Brain microvascular endothelial cell (primary cell): ENCODE results near the gene RBBP8NL.

Experiments
- DNase-seq: peaks from one replicate; pipeline ENCODE4 v3.0.0-alpha.2; 2020
- H3K27ac ChIP-seq: fragments of 250-450 bp; sonication (Bioruptor Pico); 2 replicates; pipeline ENCODE4 v1.5.1; 2020; ENCODE audit warnings: mild to moderate bottlenecking, moderate library complexity
- H3K27me3 ChIP-seq: fragments of 250-450 bp; sonication (Bioruptor Pico); replicated peaks from 2 replicates; pipeline ENCODE4 v1.5.1; 2020; ENCODE audit warnings: mild to moderate bottlenecking
- H3K36me3 ChIP-seq: fragments of 250-450 bp; sonication (Bioruptor Pico); replicated peaks from 2 replicates; pipeline ENCODE4 v1.5.1; 2020; ENCODE audit warnings: mild to moderate bottlenecking
- H3K4me3 ChIP-seq: 2 replicates; pipeline ENCODE4 v1.5.1; 2011; ENCODE audit warnings: low read depth, mild to moderate bottlenecking, control low read depth, low read length, moderate library complexity
- CTCF ChIP-seq: IDR thresholded peaks from 2 replicates; pipeline ENCODE4 v1.5.1; 2011; ENCODE audit warnings: low read depth, mild to moderate bottlenecking, moderate library complexity, low read length, control low read depth, inconsistent platforms; ENCODE audit errors: missing control alignments
- in situ Hi-C: cut with HindIII; loops from 2 replicates; pipeline ENCODE4 v1.10.0; 2017; ENCODE audit warnings: low sequenced_read_pairs, low pct_ligation_motif_present

The RBBP8NL gene

DNA sequence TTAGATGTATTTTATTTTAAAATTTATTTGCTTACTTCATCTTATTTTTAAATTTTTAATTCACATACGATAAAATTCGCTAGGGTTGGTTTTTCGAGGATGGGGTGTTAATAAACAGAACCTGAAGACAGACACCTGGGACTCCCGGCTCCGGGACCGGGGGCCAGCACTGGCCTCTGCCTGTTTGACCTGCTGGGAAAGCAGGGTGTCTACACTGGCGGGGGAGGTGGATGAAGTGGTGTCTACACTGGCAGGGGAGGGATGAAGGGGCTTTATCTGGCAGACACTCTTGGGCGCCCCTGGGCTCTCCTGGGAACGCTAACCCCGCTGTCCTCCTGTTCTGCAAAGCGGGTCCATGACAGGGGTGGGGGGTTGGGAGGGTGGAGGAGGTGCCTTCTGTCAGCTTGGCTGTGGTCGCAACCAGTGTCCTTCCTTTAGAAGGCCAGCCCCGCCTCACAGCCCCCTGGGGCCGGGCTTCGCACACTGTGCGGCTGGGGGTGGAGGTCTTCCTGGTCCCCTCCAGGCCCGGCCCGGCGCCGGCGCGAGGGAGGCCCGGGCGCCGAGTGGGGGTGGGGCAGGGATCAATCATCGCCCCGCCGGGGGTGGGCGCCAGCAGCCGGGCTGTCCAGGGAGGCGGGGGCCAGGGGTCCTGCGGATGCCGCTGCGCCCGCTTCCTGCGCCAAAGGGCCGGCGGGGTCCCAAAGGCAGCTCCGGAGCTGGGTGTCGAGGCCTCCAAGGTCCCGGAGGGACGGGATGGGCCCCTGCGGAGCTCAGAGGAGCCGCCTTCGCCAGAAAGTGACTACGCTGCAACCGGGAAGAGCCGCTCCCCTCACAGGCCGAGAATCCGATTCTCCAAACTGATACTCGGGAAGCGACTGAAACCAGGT is 46.6 kb upstream of the RBBP8NL start:
- H3K4me3 ChIP-seq: no peak overlapping the region
- H3K36me3 ChIP-seq: no peaks in the 10 kb centered on the region
- no peak for DNase-seq
- H3K27me3 ChIP-seq: peaks cover 84% of the 10 kb centered on the region
- no peak overlapping the region for H3K27ac ChIP-seq
- no peak for TF ChIP-seq CTCF
- in situ Hi-C loops: no loop called here

DNA sequence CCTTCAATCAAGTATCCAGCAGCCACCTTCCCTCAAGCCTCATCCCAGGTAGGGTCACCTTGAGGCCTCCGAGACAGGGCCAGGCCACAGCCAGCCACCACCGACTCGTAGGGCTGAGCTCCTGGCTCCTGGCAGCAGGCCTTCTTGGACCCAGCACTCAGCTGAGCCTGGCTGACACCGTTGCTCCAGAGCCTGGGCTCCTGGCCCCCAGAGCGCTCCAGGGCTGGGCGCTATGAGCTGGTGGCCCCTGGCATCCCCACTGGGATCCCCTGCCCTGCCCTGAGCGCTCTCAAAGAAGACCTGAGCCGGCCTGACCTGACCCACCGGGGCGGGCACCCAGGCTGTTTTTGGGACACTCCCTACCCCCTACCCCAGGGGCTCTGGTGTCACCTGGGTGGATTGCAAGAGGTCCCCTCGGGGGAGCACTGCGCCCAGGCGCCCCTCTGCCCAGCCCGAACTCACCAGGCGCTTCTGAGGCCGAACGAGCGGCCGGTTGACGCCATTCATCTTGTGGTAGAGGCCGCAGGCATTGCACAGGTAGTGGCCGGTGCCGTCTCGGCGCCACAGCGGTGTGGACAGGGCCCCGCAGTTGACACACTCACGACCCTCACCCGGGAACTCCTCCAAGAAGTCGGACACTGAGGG is 45.7 kb upstream of the RBBP8NL start:
- no peak overlapping the region for H3K27ac ChIP-seq
- no peaks in the 10 kb centered on the region for H3K36me3 ChIP-seq
- H3K27me3 ChIP-seq: peaks cover 79% of the 10 kb centered on the region
- H3K4me3 ChIP-seq: no peak overlapping the region
- in situ Hi-C loops: no loop called here
- no peak for TF ChIP-seq CTCF
- DNase-seq: no peak

DNA sequence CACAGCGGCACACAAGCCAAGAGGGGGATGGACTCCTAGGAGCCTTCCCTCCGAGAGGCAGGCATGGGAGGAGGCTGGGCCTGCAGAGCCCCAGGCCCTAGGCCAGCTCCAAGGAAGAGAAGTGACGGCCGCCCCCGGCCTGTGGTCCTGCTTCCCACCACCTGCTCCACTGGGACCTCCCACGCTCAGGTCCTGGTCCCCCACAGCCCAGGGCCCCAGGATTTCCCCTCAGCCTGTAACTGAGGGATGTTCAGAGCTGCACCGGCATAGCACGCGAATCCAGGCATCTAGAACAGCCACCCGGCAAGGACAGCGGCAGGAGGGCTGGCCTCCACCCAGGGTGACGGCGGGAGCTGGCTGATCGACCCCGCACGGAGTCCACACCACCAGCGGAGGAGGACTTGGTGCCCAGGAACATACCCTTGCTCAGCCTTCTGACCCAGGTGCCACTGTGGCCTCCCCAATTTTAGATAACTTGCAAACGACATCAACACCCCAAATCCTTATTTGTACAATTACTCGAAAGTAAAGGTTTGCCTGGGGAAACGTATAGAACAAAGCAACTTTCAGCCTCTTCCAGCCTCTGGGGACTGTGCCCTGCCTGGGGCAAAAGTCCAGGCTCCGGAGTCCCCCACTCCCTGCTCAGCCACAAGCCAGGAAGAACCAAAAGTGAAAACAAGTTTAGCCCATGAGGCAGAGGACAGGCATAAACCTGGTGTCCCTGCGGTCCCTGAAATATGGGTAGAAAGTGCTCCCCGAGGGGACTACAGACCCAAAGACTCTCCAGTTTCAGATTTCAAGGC is 45.0 kb upstream of the RBBP8NL start:
- no peak for TF ChIP-seq CTCF
- in situ Hi-C loops: no loop called here
- no peak for DNase-seq
- peaks cover 74% of the 10 kb centered on the region for H3K27me3 ChIP-seq
- H3K27ac ChIP-seq: no peak overlapping the region
- no peaks in the 10 kb centered on the region for H3K36me3 ChIP-seq
- H3K4me3 ChIP-seq: no peak overlapping the region

DNA sequence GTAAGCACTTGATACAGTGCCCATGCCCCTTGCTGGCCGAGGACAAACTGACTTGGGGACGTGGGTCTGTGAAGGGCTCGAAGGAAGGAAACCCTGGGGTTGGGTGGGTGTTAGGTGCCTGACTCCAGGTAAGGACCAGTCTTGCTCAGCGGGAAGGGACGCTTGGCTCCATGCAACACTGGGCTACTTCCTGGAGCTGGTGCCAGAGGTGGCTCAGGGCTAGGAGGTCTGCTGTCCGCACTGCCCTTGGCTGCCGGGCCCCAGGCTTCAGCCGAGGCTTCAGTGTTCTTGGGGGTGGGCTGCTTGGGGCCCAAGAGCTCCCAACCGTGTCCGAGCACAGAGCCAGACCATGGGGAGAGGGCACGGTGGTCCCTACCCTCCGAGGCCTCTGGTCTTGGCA is 43.1 kb upstream of the RBBP8NL start:
- Histone ChIP-seq H3K4me3 (no peak overlapping the region), H3K36me3 (no peaks in the 10 kb centered on the region), H3K27me3 (peaks cover 65% of the 10 kb centered on the region), H3K27ac (no peak overlapping the region)
- no peak for DNase-seq
- no peak for TF ChIP-seq CTCF
- in situ Hi-C loops: no loop called here

GRCh38 chr20:62470001-62470400 is 42.7 kb upstream of the RBBP8NL start:
- Histone ChIP-seq H3K27me3 (peaks cover 60% of the 10 kb centered on the region), H3K27ac (no peak overlapping the region), H3K36me3 (no peaks in the 10 kb centered on the region), H3K4me3 (no peak overlapping the region)
- DNase-seq: no peak
- in situ Hi-C loops: no loop called here
- no peak for TF ChIP-seq CTCF
